Measurements from ENCODE around the gene SHC4. TPM values are rescaled to one million over a fixed set of nuclear protein-coding genes. Genes with fewer than 3 reads are reported as not detected.

The SHC4 gene
- total and polyA plus RNA-seq, 9 of the 15 experiments (the other 6 are each of a cell fraction or from before 2014, with no cell fraction given) = 0.43 to 1.2 (median 0.67) TPM

DNA sequence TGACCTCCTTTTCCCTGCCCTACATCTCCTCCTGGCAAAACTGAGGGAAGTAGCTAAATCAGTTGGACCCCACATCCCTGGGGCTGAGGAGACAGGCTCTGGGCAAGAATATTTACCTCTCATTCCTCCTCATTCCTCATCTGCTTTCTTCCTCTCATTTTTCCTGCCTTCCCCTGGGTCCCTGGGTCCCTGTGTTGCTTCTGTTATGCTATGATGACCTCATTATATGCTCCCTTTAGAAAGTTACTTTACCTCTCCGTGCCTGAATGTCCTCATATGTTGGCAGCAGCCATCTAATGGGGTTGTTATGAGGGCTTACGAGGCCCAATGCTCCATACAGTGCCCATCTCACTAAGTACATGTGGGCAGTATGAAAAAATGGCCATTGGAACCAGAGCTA lies 1.2 kb upstream of the SHC4 start:
- Histone ChIP-seq H3K4me3 (no peak overlapping the region), H3K4me1 (replicated peaks in 1 of 2; ENCODE audit: control insufficient read depth in 2 of 2, insufficient read depth in 2 of 2, low read length in 2 of 2) (peaks cover 4 to 12% of the 10 kb centered on the region in 2 experiments; a peak in 4 of 5 replicates), H2AFZ (ENCODE audit: low read depth, low read length) (no peak overlapping the region), H4K20me1 (replicated peaks; ENCODE audit: control insufficient read depth, insufficient read depth, low read length) (no peaks in the 10 kb centered on the region), H3K27me3 (ENCODE audit: control insufficient read depth in 2 of 2, insufficient read depth in 2 of 2, low read length in 2 of 2) (peaks cover 29 to 41% of the 10 kb centered on the region in 2 experiments), H3K9ac (ENCODE audit: insufficient read depth in 1 of 2, low read depth in 2 of 2, low read length in 2 of 2) (no peak overlapping the region), H3K27ac (ENCODE audit: extremely low read depth, low read depth, low read length) (no peak overlapping the region), H3K36me3 (ENCODE audit: control insufficient read depth, insufficient read depth, low read length) (no peaks in the 10 kb centered on the region), H3K79me2 (ENCODE audit: control insufficient read depth, insufficient read depth, low read length) (no peaks in the 10 kb centered on the region), H3K4me2 (ENCODE audit: insufficient read depth, low read length) (no peak overlapping the region), H3K9me1 (ENCODE audit: control insufficient read depth, insufficient read depth, low read length) (no peaks in the 10 kb centered on the region), H3K9me3 (replicated peaks; ENCODE audit: control insufficient read depth, insufficient read depth, low read depth, low read length) (no peaks in the 10 kb centered on the region)
- TF ChIP-seq ZNF212 (CRISPR knock-in tag; IDR thresholded peaks at IDR 0.05) (no peak), BCOR (IDR thresholded peaks at IDR 0.05) (no peak)
- TF ChIP-seq, protein P1, sequence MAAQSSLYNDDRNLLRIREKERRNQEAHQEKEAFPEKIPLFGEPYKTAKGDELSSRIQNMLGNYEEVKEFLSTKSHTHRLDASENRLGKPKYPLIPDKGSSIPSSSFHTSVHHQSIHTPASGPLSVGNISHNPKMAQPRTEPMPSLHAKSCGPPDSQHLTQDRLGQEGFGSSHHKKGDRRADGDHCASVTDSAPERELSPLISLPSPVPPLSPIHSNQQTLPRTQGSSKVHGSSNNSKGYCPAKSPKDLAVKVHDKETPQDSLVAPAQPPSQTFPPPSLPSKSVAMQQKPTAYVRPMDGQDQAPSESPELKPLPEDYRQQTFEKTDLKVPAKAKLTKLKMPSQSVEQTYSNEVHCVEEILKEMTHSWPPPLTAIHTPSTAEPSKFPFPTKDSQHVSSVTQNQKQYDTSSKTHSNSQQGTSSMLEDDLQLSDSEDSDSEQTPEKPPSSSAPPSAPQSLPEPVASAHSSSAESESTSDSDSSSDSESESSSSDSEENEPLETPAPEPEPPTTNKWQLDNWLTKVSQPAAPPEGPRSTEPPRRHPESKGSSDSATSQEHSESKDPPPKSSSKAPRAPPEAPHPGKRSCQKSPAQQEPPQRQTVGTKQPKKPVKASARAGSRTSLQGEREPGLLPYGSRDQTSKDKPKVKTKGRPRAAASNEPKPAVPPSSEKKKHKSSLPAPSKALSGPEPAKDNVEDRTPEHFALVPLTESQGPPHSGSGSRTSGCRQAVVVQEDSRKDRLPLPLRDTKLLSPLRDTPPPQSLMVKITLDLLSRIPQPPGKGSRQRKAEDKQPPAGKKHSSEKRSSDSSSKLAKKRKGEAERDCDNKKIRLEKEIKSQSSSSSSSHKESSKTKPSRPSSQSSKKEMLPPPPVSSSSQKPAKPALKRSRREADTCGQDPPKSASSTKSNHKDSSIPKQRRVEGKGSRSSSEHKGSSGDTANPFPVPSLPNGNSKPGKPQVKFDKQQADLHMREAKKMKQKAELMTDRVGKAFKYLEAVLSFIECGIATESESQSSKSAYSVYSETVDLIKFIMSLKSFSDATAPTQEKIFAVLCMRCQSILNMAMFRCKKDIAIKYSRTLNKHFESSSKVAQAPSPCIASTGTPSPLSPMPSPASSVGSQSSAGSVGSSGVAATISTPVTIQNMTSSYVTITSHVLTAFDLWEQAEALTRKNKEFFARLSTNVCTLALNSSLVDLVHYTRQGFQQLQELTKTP (IDR thresholded peaks at IDR 0.05; ENCODE audit: low read depth in 1 of 2, partially characterized antibody in 2 of 2) = no peak
- DNase-seq (ENCODE audit: extremely low read depth in 1 of 4, low spot score in 3 of 4) (no peak), ATAC-seq (no peak), FAIRE-seq (no peak)
- BruUV-seq (replicated peaks) = no TSS peak
- in situ Hi-C loops (cut with MboI) = loop anchor here (5.0 kb wide), 1 partner anchor 98 kb away; no protein-coding TSS in a partner anchor
- intact Hi-C loops (cut with micrococcal nuclease) = no loop called here
- POLR2A ChIA-PET = interaction anchor here (0.7 to 3.2 kb wide), 3 partner anchors 10 to 13 kb away, joined by 3 to 12 read pairs (median 3); no protein-coding TSS in a partner anchor
- CTCF ChIA-PET (ENCODE audit: low intra/inter-chr PET ratio) = interaction anchor here (1.9 kb wide), 1 partner anchor 103 kb away, joined by 21 read pairs; no protein-coding TSS in a partner anchor
- 12% methylated on average over 2 of the region's 2 CpGs for WGBS (ENCODE audit: insufficient coverage, low coverage, missing lambda C conversion rate)

Measured in K562 (cell line).